Spleen (tissue), 11 donors: ENCODE data around the gene C1QL1. TPM values are rescaled to one million over a fixed set of nuclear protein-coding genes. Genes with fewer than 3 reads are reported as not detected.
A peak's percentile ranks its signal among the peaks of the same experiment; 100 is the strongest.

Experiments
- DNase-seq: peaks from one replicate; pipeline ENCODE4 v3.0.0-alpha.2; 2020
- H3K27ac ChIP-seq, 8 donors: fragments of 200-600 bp; sonication (generic) in 7 of 8; 1 replicate in 4 of 8; 2 replicates in 4 of 8; pipeline versions ENCODE4 v1.5.0 to v1.8.0; 2016 to 2021; ENCODE audit warnings: inconsistent platforms in 4 of 8, mild to moderate bottlenecking in 4 of 8, moderate library complexity in 1 of 8
- H3K27me3 ChIP-seq, 7 donors: fragments of 200-600 bp; sonication (generic) in 6 of 7; replicated peaks in 1 of 7; 1 replicate in 4 of 7; 2 replicates in 3 of 7; pipeline versions ENCODE4 v1.5.0 to v1.8.0; 2016 to 2021; ENCODE audit warnings: inconsistent platforms in 3 of 7, mild to moderate bottlenecking in 1 of 7
- H3K36me3 ChIP-seq, 6 donors: fragments of 200-600 bp; sonication (generic) in 5 of 6; 1 replicate in 4 of 6; 2 replicates in 2 of 6; pipeline versions ENCODE4 v1.5.0 to v1.8.0; 2016 to 2021; ENCODE audit warnings: inconsistent platforms in 2 of 6
- H3K4me1 ChIP-seq, 6 donors: fragments of 200-600 bp; sonication (generic) in 5 of 6; 1 replicate in 3 of 6; 2 replicates in 3 of 6; pipeline versions ENCODE4 v1.5.0 to v1.8.0; 2016 to 2021; ENCODE audit warnings: inconsistent platforms in 3 of 6
- H3K4me3 ChIP-seq, 8 donors: fragments of 200-600 bp; sonication (generic) in 7 of 8; 1 replicate in 4 of 8; 2 replicates in 4 of 8; pipeline versions ENCODE4 v1.5.0 to v1.8.0; 2016 to 2021; ENCODE audit warnings: inconsistent platforms in 4 of 8, mild to moderate bottlenecking in 4 of 8, moderate library complexity in 2 of 8
- H3K9me3 ChIP-seq, 8 donors: fragments of 200-600 bp; sonication (generic) in 7 of 8; 1 replicate in 4 of 8; 2 replicates in 4 of 8; pipeline versions ENCODE4 v1.5.0 to v1.8.0; 2016 to 2021; ENCODE audit warnings: inconsistent platforms in 4 of 8
- CTCF ChIP-seq, 11 experiments: fragments of 200-600 bp in 7 of 11; fragments of 450-650 bp in 4 of 11; sonication (generic) in 4 of 11; IDR thresholded peaks in 8 of 11; conservative IDR thresholded peaks in 3 of 11; 1 replicate in 7 of 11; 2 replicates in 4 of 11; pipeline versions ENCODE4 v1.4.0 to v1.8.0; 2016 to 2021; ENCODE audit warnings: antibody characterized with exemption in 11 of 11, inconsistent platforms in 4 of 11, mild to moderate bottlenecking in 1 of 11
- POLR2A ChIP-seq, 3 donors: fragments of 450-650 bp; IDR thresholded peaks; one replicate each; pipeline ENCODE4 v1.5.1; 2017; ENCODE audit warnings: antibody characterized with exemption in 3 of 3, mild to moderate bottlenecking in 1 of 3
- POLR2AphosphoS5 ChIP-seq, 3 donors: sonication (generic); formaldehyde crosslinking; IDR thresholded peaks; one replicate each; pipeline ENCODE4 v1.5.1; 2017; ENCODE audit warnings: antibody characterized with exemption in 3 of 3
- WGBS, 5 donors: extraction: QIAGEN DNeasy Blood & Tissue Kit in 3 of 5; methylation state at CpG; one replicate each; pipeline versions ENCODE4 v1.1.5 to v1.1.7; 2013 to 2018; 5-methylcytosine and 5-hydroxymethylcytosine counted together
- intact Hi-C: fragments of 100-400 bp; cut with DNase I; formaldehyde crosslinking; loops from one replicate; pipeline ENCODE4 v1.15.0; 2023; ENCODE audit warnings: low total_unique reads
- polyA plus RNA-seq, 3 donors: library from polyadenylated mRNA; stranded (reverse); fragments of 200-250 nt; gene quantifications; one replicate each; pipeline ENCODE4 v1.2.1, GENCODE V29; 2013
- total RNA-seq, 7 donors: library from RNA; depleted of rRNA in 3 of 7; stranded (reverse); fragments of >200 nt in 3 of 7; fragmentation: NEBNext Ultra II Directional in 4 of 7; extraction: Animal tissue kit (Norgen Biotek cat#: 25700) in 4 of 7; gene quantifications; one replicate each; pipeline versions ENCODE4 v1.1.0 to v1.2.1, GENCODE V29; 2016 to 2021
- donor health status: healthy with polysubstance abuse.
- donor health status: DM: no; HTN: no; CAD: no; lungs with moderate emphysema.
- donor health status: DM: no; HTN: no; CAD: no.
- donor health status: Bipolar disorder and iron deficiency.
- donor health status: healthy.
- donor health status: DM: no; HTN: no; CAD: no.
- donor health status: DM: yes; HTN: yes; CAD: no.

C1QL1 gene
- total and polyA plus RNA-seq, 10 donors = 0.20 to 0.38 TPM; not detected in 8

- no peak for TF ChIP-seq POLR2A (IDR thresholded peaks at IDR 0.05)
- TF ChIP-seq POLR2AphosphoS5 (IDR thresholded peaks at IDR 0.05) = no peak
- no peak for TF ChIP-seq CTCF (IDR thresholded peaks at IDR 0.05 in 8 of 11, conservative IDR thresholded peaks at IDR 0.05 in 3 of 11)
- peaks cover 0 to 47% (median 22%) of the 10 kb centered on the region in 6 donors for H3K4me1 ChIP-seq
- no peak overlapping the region for H3K4me3 ChIP-seq
- intact Hi-C loops = no loop called here
- no peak overlapping the region for H3K27ac ChIP-seq
- WGBS, 5 donors = 86 to 94% (median 88%) methylated on average over 13 to 19 of the region's 19 CpGs
- peak; percentile 51 for DNase-seq
- H3K27me3 ChIP-seq = peaks cover 0 to 57% (median 10%) of the 10 kb centered on the region in 7 donors
- no peaks in the 10 kb centered on the region for H3K36me3 ChIP-seq
- H3K9me3 ChIP-seq = no peaks in the 10 kb centered on the region
Measured at GRCh38 chr17:44914698-44915271, 53.3 kb downstream of the C1QL1 start.

- peak; percentile 41 for DNase-seq
- H3K4me3 ChIP-seq = no peak overlapping the region
- H3K9me3 ChIP-seq = no peaks in the 10 kb centered on the region
- WGBS, 5 donors = 62 to 87% (median 79%) methylated on average over 3 to 4 of the region's 4 CpGs
- no peak for TF ChIP-seq POLR2A (IDR thresholded peaks at IDR 0.05)
- TF ChIP-seq POLR2AphosphoS5 (IDR thresholded peaks at IDR 0.05) = no peak
- TF ChIP-seq CTCF (IDR thresholded peaks at IDR 0.05 in 8 of 11, conservative IDR thresholded peaks at IDR 0.05 in 3 of 11) = no peak
- H3K36me3 ChIP-seq = no peaks in the 10 kb centered on the region
- peaks cover 0 to 60% (median 10%) of the 10 kb centered on the region in 7 donors for H3K27me3 ChIP-seq
- intact Hi-C loops = no loop called here
- no peak overlapping the region for H3K27ac ChIP-seq
- H3K4me1 ChIP-seq = peaks cover 0 to 45% (median 22%) of the 10 kb centered on the region in 6 donors
Measured at GRCh38 chr17:44914148-44914547, 54.0 kb downstream of the C1QL1 start.

GRCh38 chr17:44913676-44914075 lies 54.4 kb downstream of the C1QL1 start:
- intact Hi-C loops = no loop called here

More at GRCh38 chr17:44913676-44914075, 54.4 kb downstream of the C1QL1 start:
- peaks cover 0 to 45% (median 22%) of the 10 kb centered on the region in 6 donors for H3K4me1 ChIP-seq
- TF ChIP-seq CTCF (IDR thresholded peaks at IDR 0.05 in 8 of 11, conservative IDR thresholded peaks at IDR 0.05 in 3 of 11) (no peak), POLR2AphosphoS5 (IDR thresholded peaks at IDR 0.05) (no peak), POLR2A (IDR thresholded peaks at IDR 0.05) (no peak)
- peaks cover 0 to 60% (median 10%) of the 10 kb centered on the region in 7 donors for H3K27me3 ChIP-seq
- WGBS, 5 donors = 41 to 53% (median 45%) methylated on average over 6 of the region's 6 CpGs
- DNase-seq = peak; percentile 29
- no peaks in the 10 kb centered on the region for H3K9me3 ChIP-seq
- H3K27ac ChIP-seq = no peak overlapping the region
- no peaks in the 10 kb centered on the region for H3K36me3 ChIP-seq
- H3K4me3 ChIP-seq = no peak overlapping the region
